GM23338 (cell line): Measurements from ENCODE around the gene ATP8A1.

Source experiments
- CREB1 ChIP-seq: fragments of 250-450 bp; sonication (Bioruptor Pico); IDR thresholded peaks from 2 replicates; pipeline ENCODE4 v1.5.0; 2020; ENCODE audit warnings: low read depth, mild to moderate bottlenecking, moderate library complexity
- EZH2 ChIP-seq: fragments of 200-600 bp; sonication (generic); IDR thresholded peaks from one replicate; pipeline ENCODE4 v1.8.0; 2017; ENCODE audit warnings: antibody characterized with exemption, mild to moderate bottlenecking, low read depth; ENCODE audit not compliant: unreplicated experiment
- EZH2phosphoT487 ChIP-seq: fragments of 200-600 bp; sonication (generic); IDR thresholded peaks from one replicate; pipeline ENCODE4 v1.8.1; 2018; ENCODE audit warnings: antibody characterized with exemption; ENCODE audit not compliant: unreplicated experiment
- JUNB ChIP-seq: IDR thresholded peaks from one replicate; pipeline ENCODE4 v1.6.1; 2016; ENCODE audit warnings: antibody characterized with exemption; ENCODE audit not compliant: unreplicated experiment
- NANOG ChIP-seq: IDR thresholded peaks from 2 replicates; pipeline ENCODE4 v1.6.1; 2016; ENCODE audit warnings: antibody characterized with exemption, borderline replicate concordance
- POLR2AphosphoS5 ChIP-seq: IDR thresholded peaks from 2 replicates; pipeline ENCODE4 v1.6.1; 2016; ENCODE audit warnings: antibody characterized with exemption, low read depth
- STAT1 ChIP-seq: IDR thresholded peaks from one replicate; pipeline ENCODE4 v1.6.1; 2016; ENCODE audit warnings: antibody characterized with exemption; ENCODE audit not compliant: unreplicated experiment
- ZNF114 ChIP-seq: fragments of 250-450 bp; sonication (Bioruptor Pico); IDR thresholded peaks from 2 replicates; pipeline ENCODE4 v1.5.0; 2020; ENCODE audit warnings: mild to moderate bottlenecking, moderate library complexity
- ZNF331 ChIP-seq: fragments of 250-450 bp; sonication (Bioruptor Pico); IDR thresholded peaks from 2 replicates; pipeline ENCODE4 v1.5.0; 2020; ENCODE audit warnings: low read depth, mild to moderate bottlenecking, moderate library complexity
- TF ChIP-seq, protein P1 (sequence below), 2 experiments: fragments of 200-600 bp in 1 of 2; sonication (generic) in 1 of 2; conservative IDR thresholded peaks; 2 replicates each; pipeline versions ENCODE4 v1.5.1 to v1.6.1; 2016 to 2017; ENCODE audit warnings: antibody characterized with exemption in 2 of 2, low read depth in 2 of 2, mild to moderate bottlenecking in 2 of 2, moderate library complexity in 1 of 2
- TF ChIP-seq, protein P2 (sequence below): IDR thresholded peaks from one replicate; pipeline ENCODE4 v1.6.1; 2018; ENCODE audit warnings: antibody characterized with exemption; ENCODE audit not compliant: unreplicated experiment
- TF ChIP-seq, protein P3 (sequence below): IDR thresholded peaks from 2 replicates; pipeline ENCODE4 v1.6.1; 2016; ENCODE audit warnings: antibody characterized with exemption
- TF ChIP-seq, protein P4 (sequence below): fragments of 250-450 bp; sonication (Bioruptor Pico); IDR thresholded peaks from 2 replicates; pipeline ENCODE4 v1.5.0; 2020; ENCODE audit warnings: mild to moderate bottlenecking, moderate library complexity

DNA sequence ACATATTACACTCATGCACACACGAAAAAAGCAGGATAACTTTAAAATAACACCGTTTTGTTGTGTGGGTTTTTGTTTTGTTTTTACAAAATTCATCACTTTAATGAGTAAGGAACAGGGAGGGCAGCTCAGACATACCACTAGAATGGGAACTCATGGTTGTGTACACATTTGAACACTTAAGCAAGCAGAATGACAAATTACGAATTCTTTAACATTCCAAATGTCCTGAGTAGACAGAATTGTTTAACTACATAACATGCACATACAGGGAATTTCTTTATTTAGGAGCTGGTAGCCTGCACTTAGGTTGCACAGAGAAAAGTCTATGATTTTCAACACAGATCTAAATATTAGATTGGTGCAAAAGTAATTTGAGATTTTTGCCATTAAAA is 96.4 kb downstream of the ATP8A1 start:
- TF ChIP-seq, protein P1, sequence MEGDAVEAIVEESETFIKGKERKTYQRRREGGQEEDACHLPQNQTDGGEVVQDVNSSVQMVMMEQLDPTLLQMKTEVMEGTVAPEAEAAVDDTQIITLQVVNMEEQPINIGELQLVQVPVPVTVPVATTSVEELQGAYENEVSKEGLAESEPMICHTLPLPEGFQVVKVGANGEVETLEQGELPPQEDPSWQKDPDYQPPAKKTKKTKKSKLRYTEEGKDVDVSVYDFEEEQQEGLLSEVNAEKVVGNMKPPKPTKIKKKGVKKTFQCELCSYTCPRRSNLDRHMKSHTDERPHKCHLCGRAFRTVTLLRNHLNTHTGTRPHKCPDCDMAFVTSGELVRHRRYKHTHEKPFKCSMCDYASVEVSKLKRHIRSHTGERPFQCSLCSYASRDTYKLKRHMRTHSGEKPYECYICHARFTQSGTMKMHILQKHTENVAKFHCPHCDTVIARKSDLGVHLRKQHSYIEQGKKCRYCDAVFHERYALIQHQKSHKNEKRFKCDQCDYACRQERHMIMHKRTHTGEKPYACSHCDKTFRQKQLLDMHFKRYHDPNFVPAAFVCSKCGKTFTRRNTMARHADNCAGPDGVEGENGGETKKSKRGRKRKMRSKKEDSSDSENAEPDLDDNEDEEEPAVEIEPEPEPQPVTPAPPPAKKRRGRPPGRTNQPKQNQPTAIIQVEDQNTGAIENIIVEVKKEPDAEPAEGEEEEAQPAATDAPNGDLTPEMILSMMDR (conservative IDR thresholded peaks at IDR 0.05; ENCODE audit: low read depth in 2 of 2), result no peak
- TF ChIP-seq CREB1 (CRISPR knock-in tag) (no peak), EZH2 (no peak), EZH2phosphoT487 (no peak), POLR2AphosphoS5 (no peak), NANOG (no peak), JUNB (no peak), ZNF331 (CRISPR knock-in tag) (no peak), STAT1 (no peak), ZNF114 (no peak)
- TF ChIP-seq, protein P2, sequence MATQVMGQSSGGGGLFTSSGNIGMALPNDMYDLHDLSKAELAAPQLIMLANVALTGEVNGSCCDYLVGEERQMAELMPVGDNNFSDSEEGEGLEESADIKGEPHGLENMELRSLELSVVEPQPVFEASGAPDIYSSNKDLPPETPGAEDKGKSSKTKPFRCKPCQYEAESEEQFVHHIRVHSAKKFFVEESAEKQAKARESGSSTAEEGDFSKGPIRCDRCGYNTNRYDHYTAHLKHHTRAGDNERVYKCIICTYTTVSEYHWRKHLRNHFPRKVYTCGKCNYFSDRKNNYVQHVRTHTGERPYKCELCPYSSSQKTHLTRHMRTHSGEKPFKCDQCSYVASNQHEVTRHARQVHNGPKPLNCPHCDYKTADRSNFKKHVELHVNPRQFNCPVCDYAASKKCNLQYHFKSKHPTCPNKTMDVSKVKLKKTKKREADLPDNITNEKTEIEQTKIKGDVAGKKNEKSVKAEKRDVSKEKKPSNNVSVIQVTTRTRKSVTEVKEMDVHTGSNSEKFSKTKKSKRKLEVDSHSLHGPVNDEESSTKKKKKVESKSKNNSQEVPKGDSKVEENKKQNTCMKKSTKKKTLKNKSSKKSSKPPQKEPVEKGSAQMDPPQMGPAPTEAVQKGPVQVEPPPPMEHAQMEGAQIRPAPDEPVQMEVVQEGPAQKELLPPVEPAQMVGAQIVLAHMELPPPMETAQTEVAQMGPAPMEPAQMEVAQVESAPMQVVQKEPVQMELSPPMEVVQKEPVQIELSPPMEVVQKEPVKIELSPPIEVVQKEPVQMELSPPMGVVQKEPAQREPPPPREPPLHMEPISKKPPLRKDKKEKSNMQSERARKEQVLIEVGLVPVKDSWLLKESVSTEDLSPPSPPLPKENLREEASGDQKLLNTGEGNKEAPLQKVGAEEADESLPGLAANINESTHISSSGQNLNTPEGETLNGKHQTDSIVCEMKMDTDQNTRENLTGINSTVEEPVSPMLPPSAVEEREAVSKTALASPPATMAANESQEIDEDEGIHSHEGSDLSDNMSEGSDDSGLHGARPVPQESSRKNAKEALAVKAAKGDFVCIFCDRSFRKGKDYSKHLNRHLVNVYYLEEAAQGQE, result no peak
- TF ChIP-seq, protein P3, sequence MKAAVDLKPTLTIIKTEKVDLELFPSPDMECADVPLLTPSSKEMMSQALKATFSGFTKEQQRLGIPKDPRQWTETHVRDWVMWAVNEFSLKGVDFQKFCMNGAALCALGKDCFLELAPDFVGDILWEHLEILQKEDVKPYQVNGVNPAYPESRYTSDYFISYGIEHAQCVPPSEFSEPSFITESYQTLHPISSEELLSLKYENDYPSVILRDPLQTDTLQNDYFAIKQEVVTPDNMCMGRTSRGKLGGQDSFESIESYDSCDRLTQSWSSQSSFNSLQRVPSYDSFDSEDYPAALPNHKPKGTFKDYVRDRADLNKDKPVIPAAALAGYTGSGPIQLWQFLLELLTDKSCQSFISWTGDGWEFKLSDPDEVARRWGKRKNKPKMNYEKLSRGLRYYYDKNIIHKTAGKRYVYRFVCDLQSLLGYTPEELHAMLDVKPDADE, result no peak
- TF ChIP-seq, protein P4, sequence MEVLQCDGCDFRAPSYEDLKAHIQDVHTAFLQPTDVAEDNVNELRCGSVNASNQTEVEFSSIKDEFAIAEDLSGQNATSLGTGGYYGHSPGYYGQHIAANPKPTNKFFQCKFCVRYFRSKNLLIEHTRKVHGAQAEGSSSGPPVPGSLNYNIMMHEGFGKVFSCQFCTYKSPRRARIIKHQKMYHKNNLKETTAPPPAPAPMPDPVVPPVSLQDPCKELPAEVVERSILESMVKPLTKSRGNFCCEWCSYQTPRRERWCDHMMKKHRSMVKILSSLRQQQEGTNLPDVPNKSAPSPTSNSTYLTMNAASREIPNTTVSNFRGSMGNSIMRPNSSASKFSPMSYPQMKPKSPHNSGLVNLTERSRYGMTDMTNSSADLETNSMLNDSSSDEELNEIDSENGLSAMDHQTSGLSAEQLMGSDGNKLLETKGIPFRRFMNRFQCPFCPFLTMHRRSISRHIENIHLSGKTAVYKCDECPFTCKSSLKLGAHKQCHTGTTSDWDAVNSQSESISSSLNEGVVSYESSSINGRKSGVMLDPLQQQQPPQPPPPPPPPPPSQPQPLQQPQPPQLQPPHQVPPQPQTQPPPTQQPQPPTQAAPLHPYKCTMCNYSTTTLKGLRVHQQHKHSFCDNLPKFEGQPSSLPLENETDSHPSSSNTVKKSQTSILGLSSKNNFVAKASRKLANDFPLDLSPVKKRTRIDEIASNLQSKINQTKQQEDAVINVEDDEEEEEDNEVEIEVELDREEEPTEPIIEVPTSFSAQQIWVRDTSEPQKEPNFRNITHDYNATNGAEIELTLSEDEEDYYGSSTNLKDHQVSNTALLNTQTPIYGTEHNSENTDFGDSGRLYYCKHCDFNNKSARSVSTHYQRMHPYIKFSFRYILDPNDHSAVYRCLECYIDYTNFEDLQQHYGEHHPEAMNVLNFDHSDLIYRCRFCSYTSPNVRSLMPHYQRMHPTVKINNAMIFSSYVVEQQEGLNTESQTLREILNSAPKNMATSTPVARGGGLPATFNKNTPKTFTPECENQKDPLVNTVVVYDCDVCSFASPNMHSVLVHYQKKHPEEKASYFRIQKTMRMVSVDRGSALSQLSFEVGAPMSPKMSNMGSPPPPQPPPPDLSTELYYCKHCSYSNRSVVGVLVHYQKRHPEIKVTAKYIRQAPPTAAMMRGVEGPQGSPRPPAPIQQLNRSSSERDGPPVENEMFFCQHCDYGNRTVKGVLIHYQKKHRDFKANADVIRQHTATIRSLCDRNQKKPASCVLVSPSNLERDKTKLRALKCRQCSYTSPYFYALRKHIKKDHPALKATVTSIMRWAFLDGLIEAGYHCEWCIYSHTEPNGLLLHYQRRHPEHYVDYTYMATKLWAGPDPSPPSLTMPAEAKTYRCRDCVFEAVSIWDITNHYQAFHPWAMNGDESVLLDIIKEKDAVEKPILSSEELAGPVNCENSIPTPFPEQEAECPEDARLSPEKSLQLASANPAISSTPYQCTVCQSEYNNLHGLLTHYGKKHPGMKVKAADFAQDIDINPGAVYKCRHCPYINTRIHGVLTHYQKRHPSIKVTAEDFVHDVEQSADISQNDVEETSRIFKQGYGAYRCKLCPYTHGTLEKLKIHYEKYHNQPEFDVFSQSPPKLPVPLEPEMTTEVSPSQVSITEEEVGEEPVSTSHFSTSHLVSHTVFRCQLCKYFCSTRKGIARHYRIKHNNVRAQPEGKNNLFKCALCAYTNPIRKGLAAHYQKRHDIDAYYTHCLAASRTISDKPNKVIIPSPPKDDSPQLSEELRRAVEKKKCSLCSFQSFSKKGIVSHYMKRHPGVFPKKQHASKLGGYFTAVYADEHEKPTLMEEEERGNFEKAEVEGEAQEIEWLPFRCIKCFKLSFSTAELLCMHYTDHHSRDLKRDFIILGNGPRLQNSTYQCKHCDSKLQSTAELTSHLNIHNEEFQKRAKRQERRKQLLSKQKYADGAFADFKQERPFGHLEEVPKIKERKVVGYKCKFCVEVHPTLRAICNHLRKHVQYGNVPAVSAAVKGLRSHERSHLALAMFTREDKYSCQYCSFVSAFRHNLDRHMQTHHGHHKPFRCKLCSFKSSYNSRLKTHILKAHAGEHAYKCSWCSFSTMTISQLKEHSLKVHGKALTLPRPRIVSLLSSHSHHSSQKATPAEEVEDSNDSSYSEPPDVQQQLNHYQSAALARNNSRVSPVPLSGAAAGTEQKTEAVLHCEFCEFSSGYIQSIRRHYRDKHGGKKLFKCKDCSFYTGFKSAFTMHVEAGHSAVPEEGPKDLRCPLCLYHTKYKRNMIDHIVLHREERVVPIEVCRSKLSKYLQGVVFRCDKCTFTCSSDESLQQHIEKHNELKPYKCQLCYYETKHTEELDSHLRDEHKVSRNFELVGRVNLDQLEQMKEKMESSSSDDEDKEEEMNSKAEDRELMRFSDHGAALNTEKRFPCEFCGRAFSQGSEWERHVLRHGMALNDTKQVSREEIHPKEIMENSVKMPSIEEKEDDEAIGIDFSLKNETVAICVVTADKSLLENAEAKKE, result no peak
